Muscle layer of colon (tissue), 2 donors: ENCODE measurements around the gene PAN3.
"Not testable (repeated sequence)": the region's sequence is repeated elsewhere in the genome, so short reads cannot be mapped to it uniquely, and the experiment has no call there.

ENCODE experiments used
- H3K27ac ChIP-seq: one replicate; pipeline ENCODE4 v1.7.0; 2013; ENCODE audit warnings: low read depth, mild to moderate bottlenecking, low read length, moderate library complexity
- H3K27me3 ChIP-seq, 2 donors: one replicate each; pipeline ENCODE4 v1.7.0; 2013; ENCODE audit warnings: low read length in 2 of 2, mild to moderate bottlenecking in 2 of 2; ENCODE audit not compliant: insufficient read depth in 2 of 2, control insufficient read depth in 1 of 2
- H3K36me3 ChIP-seq: one replicate; pipeline ENCODE4 v1.7.0; 2013; ENCODE audit warnings: mild to moderate bottlenecking, low read length; ENCODE audit not compliant: insufficient read depth
- H3K4me1 ChIP-seq: one replicate; pipeline ENCODE4 v1.7.0; 2013; ENCODE audit warnings: mild to moderate bottlenecking, low read length; ENCODE audit not compliant: insufficient read depth
- H3K4me3 ChIP-seq, 2 donors: one replicate each; pipeline ENCODE4 v1.7.0; 2013; ENCODE audit warnings: low read length in 2 of 2, low read depth in 1 of 2, mild to moderate bottlenecking in 1 of 2, moderate library complexity in 1 of 2
- H3K9ac ChIP-seq: one replicate; pipeline ENCODE4 v1.7.0; 2013; ENCODE audit warnings: low read length
- H3K9me3 ChIP-seq: one replicate; pipeline ENCODE4 v1.7.0; 2013; ENCODE audit warnings: mild to moderate bottlenecking, low read length
- donor health status: abdominal sarcoma.
- donor health status: Adenocarcinoma of cecum.

The PAN3 gene

GRCh38 chr13:28138012-28138755 is at the start of gene PAN3:
TSS of gene PAN3 (plus strand) at chr13:28138545. CDS start at chr13:28138658, 113 bp downstream.
- Histone ChIP-seq H3K27me3 (no peaks in the 10 kb centered on the region), H3K9ac (peak within 1 kb of the TSS; percentile 65), H3K4me1 (peaks cover 36% of the 10 kb centered on the region), H3K4me3 (peak within 1 kb of the TSS; percentile 91 to 99), H3K9me3 (no peaks in the 10 kb centered on the region), H3K27ac (peak within 1 kb of the TSS; percentile 98), H3K36me3 (no peaks in the 10 kb centered on the region)

- no peaks in the 10 kb centered on the region for H3K4me1 ChIP-seq
- no peak overlapping the region for H3K27ac ChIP-seq
- no peak overlapping the region for H3K9ac ChIP-seq
- H3K27me3 ChIP-seq, result no peaks in the 10 kb centered on the region
- no peaks in the 10 kb centered on the region for H3K36me3 ChIP-seq
- H3K9me3 ChIP-seq, result no peaks in the 10 kb centered on the region
- H3K4me3 ChIP-seq, result no peak overlapping the region
These were observed 49.3 kb upstream of the PAN3 start for GRCh38 chr13:28089065-28089464.

GRCh38 chr13:28092431-28092830 is 45.9 kb upstream of the PAN3 start:
- H3K27me3 ChIP-seq, result no peaks in the 10 kb centered on the region
- H3K9me3 ChIP-seq, result no peaks in the 10 kb centered on the region
- H3K4me3 ChIP-seq, result no peak overlapping the region
- H3K36me3 ChIP-seq, result no peaks in the 10 kb centered on the region
- H3K27ac ChIP-seq, result no peak overlapping the region
- H3K9ac ChIP-seq, result no peak overlapping the region
- no peaks in the 10 kb centered on the region for H3K4me1 ChIP-seq

- Histone ChIP-seq H3K9ac (no peak overlapping the region), H3K4me3 (no peak overlapping the region), H3K27ac (no peak overlapping the region), H3K9me3 (no peaks in the 10 kb centered on the region), H3K27me3 (no peaks in the 10 kb centered on the region), H3K36me3 (no peaks in the 10 kb centered on the region), H3K4me1 (no peaks in the 10 kb centered on the region)
These were observed 44.5 kb upstream of the PAN3 start for GRCh38 chr13:28093881-28094280.

GRCh38 chr13:28094306-28094705 is 44.0 kb upstream of the PAN3 start:
- H3K4me1 ChIP-seq, result no peaks in the 10 kb centered on the region
- no peak overlapping the region for H3K9ac ChIP-seq
- no peak overlapping the region for H3K4me3 ChIP-seq
- peaks cover 0 to 3% of the 10 kb centered on the region in 2 donors for H3K27me3 ChIP-seq
- H3K9me3 ChIP-seq, result no peaks in the 10 kb centered on the region
- H3K27ac ChIP-seq, result no peak overlapping the region
- H3K36me3 ChIP-seq, result no peaks in the 10 kb centered on the region

GRCh38 chr13:28097503-28097902 is 40.8 kb upstream of the PAN3 start:
- peaks cover 15 to 19% of the 10 kb centered on the region in 2 donors for H3K27me3 ChIP-seq
- no peaks in the 10 kb centered on the region for H3K4me1 ChIP-seq
- no peak overlapping the region for H3K4me3 ChIP-seq
- H3K36me3 ChIP-seq, result no peaks in the 10 kb centered on the region
- no peak overlapping the region for H3K9ac ChIP-seq
- no peaks in the 10 kb centered on the region for H3K9me3 ChIP-seq
- no peak overlapping the region for H3K27ac ChIP-seq

GRCh38 chr13:28099396-28100149 is 38.8 kb upstream of the PAN3 start:
- Histone ChIP-seq H3K27ac (no peak overlapping the region), H3K9ac (no peak overlapping the region), H3K4me3 (peak overlapping the region in 1 of 2 donors; percentile 3), H3K36me3 (no peaks in the 10 kb centered on the region), H3K9me3 (no peaks in the 10 kb centered on the region), H3K27me3 (peaks cover 15 to 19% of the 10 kb centered on the region in 2 donors), H3K4me1 (no peaks in the 10 kb centered on the region)

GRCh38 chr13:28100150-28101121 is 37.9 kb upstream of the PAN3 start, which contains the start of gene FLT3:
TSS of gene FLT3 (minus strand) at chr13:28100576. CDS start at chr13:28100510, 66 bp downstream.
- Histone ChIP-seq H3K27me3 (peaks cover 15 to 19% of the 10 kb centered on the region in 2 donors), H3K4me3 (peak within 1 kb of the TSS in 1 of 2 donors; percentile 18), H3K27ac (no peak within 1 kb of the TSS), H3K4me1 (no peaks in the 10 kb centered on the region), H3K36me3 (no peaks in the 10 kb centered on the region), H3K9me3 (no peaks in the 10 kb centered on the region), H3K9ac (no peak within 1 kb of the TSS)

GRCh38 chr13:28101886-28102285 is 36.5 kb upstream of the PAN3 start:
- H3K4me1 ChIP-seq, H3K36me3 ChIP-seq, H3K27ac ChIP-seq, H3K9ac ChIP-seq, H3K4me3 ChIP-seq, H3K9me3 ChIP-seq: not testable (repeated sequence)
- H3K27me3 ChIP-seq, result peaks cover 15 to 19% of the 10 kb centered on the region in 2 donors

GRCh38 chr13:28106976-28107375 is 31.4 kb upstream of the PAN3 start:
- no peak overlapping the region for H3K4me3 ChIP-seq
- H3K4me1 ChIP-seq, result no peaks in the 10 kb centered on the region
- no peak overlapping the region for H3K27ac ChIP-seq
- no peak overlapping the region for H3K9ac ChIP-seq
- no peaks in the 10 kb centered on the region for H3K9me3 ChIP-seq
- peaks cover 0 to under 1% of the 10 kb centered on the region in 2 donors for H3K27me3 ChIP-seq
- H3K36me3 ChIP-seq, result no peaks in the 10 kb centered on the region

- H3K27ac ChIP-seq, result no peak overlapping the region
- no peaks in the 10 kb centered on the region for H3K4me1 ChIP-seq
- H3K9me3 ChIP-seq, result no peaks in the 10 kb centered on the region
- no peaks in the 10 kb centered on the region for H3K27me3 ChIP-seq
- no peaks in the 10 kb centered on the region for H3K36me3 ChIP-seq
- H3K9ac ChIP-seq, result no peak overlapping the region
- H3K4me3 ChIP-seq, result no peak overlapping the region
These were observed 27.9 kb upstream of the PAN3 start for GRCh38 chr13:28110414-28110813.
